Measurements from ENCODE around the gene GUCA2A.

DNA sequence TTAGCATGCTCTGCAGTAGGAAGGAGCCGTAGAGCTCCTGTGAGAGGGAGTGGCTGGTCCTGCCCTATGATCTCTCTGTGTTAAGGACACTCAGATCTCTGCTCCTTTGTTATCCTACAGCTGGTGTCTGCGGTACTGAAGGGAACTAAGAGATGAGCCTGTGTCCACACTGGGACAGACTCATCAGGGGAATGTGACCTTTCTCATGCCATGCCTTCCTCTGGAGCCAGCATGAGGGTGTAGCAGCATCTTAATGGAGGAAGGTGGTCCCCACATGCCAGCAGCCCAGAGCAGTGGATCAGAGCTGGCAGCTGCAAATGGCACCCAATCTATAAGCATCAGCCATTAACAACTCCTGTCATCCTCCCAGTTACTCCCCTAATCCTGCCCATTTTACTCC, 36.0 kb downstream of the GUCA2A start:
- TF ChIP-seq, protein P1, sequence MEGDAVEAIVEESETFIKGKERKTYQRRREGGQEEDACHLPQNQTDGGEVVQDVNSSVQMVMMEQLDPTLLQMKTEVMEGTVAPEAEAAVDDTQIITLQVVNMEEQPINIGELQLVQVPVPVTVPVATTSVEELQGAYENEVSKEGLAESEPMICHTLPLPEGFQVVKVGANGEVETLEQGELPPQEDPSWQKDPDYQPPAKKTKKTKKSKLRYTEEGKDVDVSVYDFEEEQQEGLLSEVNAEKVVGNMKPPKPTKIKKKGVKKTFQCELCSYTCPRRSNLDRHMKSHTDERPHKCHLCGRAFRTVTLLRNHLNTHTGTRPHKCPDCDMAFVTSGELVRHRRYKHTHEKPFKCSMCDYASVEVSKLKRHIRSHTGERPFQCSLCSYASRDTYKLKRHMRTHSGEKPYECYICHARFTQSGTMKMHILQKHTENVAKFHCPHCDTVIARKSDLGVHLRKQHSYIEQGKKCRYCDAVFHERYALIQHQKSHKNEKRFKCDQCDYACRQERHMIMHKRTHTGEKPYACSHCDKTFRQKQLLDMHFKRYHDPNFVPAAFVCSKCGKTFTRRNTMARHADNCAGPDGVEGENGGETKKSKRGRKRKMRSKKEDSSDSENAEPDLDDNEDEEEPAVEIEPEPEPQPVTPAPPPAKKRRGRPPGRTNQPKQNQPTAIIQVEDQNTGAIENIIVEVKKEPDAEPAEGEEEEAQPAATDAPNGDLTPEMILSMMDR (IDR thresholded peaks at IDR 0.05; ENCODE audit: low read depth, low read length): no peak
- no peak for TF ChIP-seq POLR2A (IDR thresholded peaks at IDR 0.05; ENCODE audit: extremely low read depth, insufficient read length)
- TF ChIP-seq MYC (IDR thresholded peaks at IDR 0.05; ENCODE audit: low read depth, low read length): no peak
- TF ChIP-seq, protein P2, sequence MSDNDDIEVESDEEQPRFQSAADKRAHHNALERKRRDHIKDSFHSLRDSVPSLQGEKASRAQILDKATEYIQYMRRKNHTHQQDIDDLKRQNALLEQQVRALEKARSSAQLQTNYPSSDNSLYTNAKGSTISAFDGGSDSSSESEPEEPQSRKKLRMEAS (IDR thresholded peaks at IDR 0.05; ENCODE audit: low read depth, low read length): no peak

All from NB4 (cell line).